ENCODE measurements around the gene GPX3.

GPX3 gene

GRCh38 chr5:151025250-151025606 lies 4.8 kb downstream of the GPX3 start:
- Mint-ChIP-seq H3K27me3 (ENCODE audit: low read depth, poor library complexity) (peaks cover 23% of the 10 kb centered on the region), H3K27ac (no peak overlapping the region), H3K4me1 (peaks cover 20% of the 10 kb centered on the region), H3K9me3 (no peaks in the 10 kb centered on the region), H3K4me3 (no peak overlapping the region), H3K36me3 (ENCODE audit: low read depth) (peaks cover 42% of the 10 kb centered on the region)
- TF ChIP-seq CTCF (IDR thresholded peaks at IDR 0.05): no peak
- DNase-seq: no peak

GRCh38 chr5:151026088-151026487 lies 5.7 kb downstream of the GPX3 start:
- H3K36me3 Mint-ChIP-seq (ENCODE audit: low read depth): peaks cover 49% of the 10 kb centered on the region
- no peak for TF ChIP-seq CTCF (IDR thresholded peaks at IDR 0.05)
- H3K4me3 Mint-ChIP-seq: no peak overlapping the region
- H3K4me1 Mint-ChIP-seq: peaks cover 16% of the 10 kb centered on the region
- no peak for DNase-seq
- H3K27me3 Mint-ChIP-seq (ENCODE audit: low read depth, poor library complexity): peaks cover 19% of the 10 kb centered on the region
- no peaks in the 10 kb centered on the region for H3K9me3 Mint-ChIP-seq
- peak overlapping the region; percentile 42 for H3K27ac Mint-ChIP-seq

GRCh38 chr5:151026679-151027078 lies 6.3 kb downstream of the GPX3 start:
- TF ChIP-seq CTCF (IDR thresholded peaks at IDR 0.05): no peak
- Mint-ChIP-seq H3K27me3 (ENCODE audit: low read depth, poor library complexity) (peaks cover 16% of the 10 kb centered on the region), H3K4me1 (peaks cover 14% of the 10 kb centered on the region), H3K4me3 (no peak overlapping the region), H3K27ac (no peak overlapping the region), H3K9me3 (no peaks in the 10 kb centered on the region), H3K36me3 (ENCODE audit: low read depth) (peaks cover 55% of the 10 kb centered on the region)
- no peak for DNase-seq

- no peak for DNase-seq
- TF ChIP-seq CTCF (IDR thresholded peaks at IDR 0.05): no peak
- no peaks in the 10 kb centered on the region for H3K9me3 Mint-ChIP-seq
- peaks cover 14% of the 10 kb centered on the region for H3K4me1 Mint-ChIP-seq
- H3K4me3 Mint-ChIP-seq: no peak overlapping the region
- no peak overlapping the region for H3K27ac Mint-ChIP-seq
- peaks cover 7% of the 10 kb centered on the region for H3K27me3 Mint-ChIP-seq (ENCODE audit: low read depth, poor library complexity)
- H3K36me3 Mint-ChIP-seq (ENCODE audit: low read depth): peaks cover 68% of the 10 kb centered on the region
These were observed 7.6 kb downstream of the GPX3 start for GRCh38 chr5:151027961-151028479.

GRCh38 chr5:151028717-151029116 lies 8.3 kb downstream of the GPX3 start:
- Mint-ChIP-seq H3K9me3 (no peaks in the 10 kb centered on the region), H3K4me1 (peaks cover 14% of the 10 kb centered on the region), H3K4me3 (no peak overlapping the region), H3K27me3 (ENCODE audit: low read depth, poor library complexity) (peaks cover 7% of the 10 kb centered on the region), H3K27ac (no peak overlapping the region), H3K36me3 (ENCODE audit: low read depth) (peaks cover 72% of the 10 kb centered on the region)
- no peak for TF ChIP-seq CTCF (IDR thresholded peaks at IDR 0.05)
- no peak for DNase-seq

GRCh38 chr5:151029179-151030055 lies 9.0 kb downstream of the GPX3 start:
- H3K4me1 Mint-ChIP-seq: peaks cover 14% of the 10 kb centered on the region
- no peak overlapping the region for H3K27ac Mint-ChIP-seq
- peaks cover 7% of the 10 kb centered on the region for H3K27me3 Mint-ChIP-seq (ENCODE audit: low read depth, poor library complexity)
- H3K36me3 Mint-ChIP-seq (ENCODE audit: low read depth): peaks cover 79% of the 10 kb centered on the region
- H3K4me3 Mint-ChIP-seq: no peak overlapping the region
- H3K9me3 Mint-ChIP-seq: no peaks in the 10 kb centered on the region
- DNase-seq: no peak
- no peak for TF ChIP-seq CTCF (IDR thresholded peaks at IDR 0.05)
